ENCODE measurements around the gene ADAMTS2.

The ADAMTS2 gene

GRCh38 chr5:179152941-179153340, 192.3 kb downstream of the ADAMTS2 start:
- DNase-seq, result no peak

DNA sequence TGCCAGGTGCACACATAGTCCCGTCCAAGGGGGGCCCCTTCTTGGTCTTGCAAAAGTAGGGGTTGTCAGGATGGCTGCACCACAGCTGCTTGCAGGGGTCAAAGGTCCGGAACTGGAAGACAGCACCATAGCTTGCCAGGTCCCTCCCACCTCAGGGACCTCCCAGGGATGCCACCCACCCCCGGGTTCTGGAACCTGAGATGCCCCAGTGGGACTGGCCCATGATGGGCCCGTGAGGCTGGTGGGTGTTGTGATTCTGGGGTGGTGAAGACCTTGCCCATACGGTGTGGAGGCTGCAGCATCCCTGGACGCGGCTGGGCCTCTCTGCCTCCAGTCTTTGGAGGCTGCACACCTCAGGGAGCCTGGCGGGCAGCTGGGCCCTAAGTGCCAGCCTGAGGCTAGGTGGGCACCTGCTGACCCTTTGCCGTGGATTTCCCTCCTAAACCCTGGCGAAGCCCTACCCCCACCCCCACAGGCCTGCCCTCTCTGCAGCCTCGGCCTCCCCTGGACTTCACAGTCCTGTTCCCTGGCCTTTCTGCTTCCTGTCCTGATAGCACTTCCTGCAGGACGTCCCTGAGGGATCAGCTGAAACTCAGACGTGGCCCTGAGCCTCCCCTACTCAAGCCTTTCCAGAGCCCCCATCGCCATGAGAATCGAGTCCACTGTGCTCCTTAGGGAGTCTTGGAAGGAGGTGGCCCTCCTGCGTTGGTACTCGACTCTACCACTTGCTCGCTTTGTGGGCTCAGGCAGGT, 192.9 kb downstream of the ADAMTS2 start:
- no peak for DNase-seq

GRCh38 chr5:179151286-179152118, 193.8 kb downstream of the ADAMTS2 start:
- DNase-seq, result no peak

- DNase-seq, result no peak
Measured at GRCh38 chr5:179150011-179150410, 195.2 kb downstream of the ADAMTS2 start.

DNA sequence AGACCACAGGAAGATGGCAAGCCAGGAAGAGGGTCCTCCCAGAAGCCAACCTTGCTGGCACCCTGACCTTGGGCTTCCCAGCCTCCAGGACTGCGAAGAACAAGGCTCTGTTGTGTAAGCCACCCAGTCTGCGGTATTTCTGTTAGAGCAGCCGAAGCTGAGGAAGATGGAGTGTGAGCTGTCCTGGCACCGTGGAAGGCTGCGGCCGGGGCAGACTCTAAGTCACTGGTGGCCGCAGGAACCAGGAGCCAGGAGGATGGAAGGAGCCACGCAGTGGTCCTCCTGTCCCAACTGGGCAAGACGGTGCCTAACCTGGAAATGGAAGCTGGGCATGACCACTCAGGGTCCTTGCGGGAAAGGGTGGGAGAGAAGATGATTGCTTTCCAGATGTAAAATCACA, 196.0 kb downstream of the ADAMTS2 start:
- no peak for DNase-seq

DNA sequence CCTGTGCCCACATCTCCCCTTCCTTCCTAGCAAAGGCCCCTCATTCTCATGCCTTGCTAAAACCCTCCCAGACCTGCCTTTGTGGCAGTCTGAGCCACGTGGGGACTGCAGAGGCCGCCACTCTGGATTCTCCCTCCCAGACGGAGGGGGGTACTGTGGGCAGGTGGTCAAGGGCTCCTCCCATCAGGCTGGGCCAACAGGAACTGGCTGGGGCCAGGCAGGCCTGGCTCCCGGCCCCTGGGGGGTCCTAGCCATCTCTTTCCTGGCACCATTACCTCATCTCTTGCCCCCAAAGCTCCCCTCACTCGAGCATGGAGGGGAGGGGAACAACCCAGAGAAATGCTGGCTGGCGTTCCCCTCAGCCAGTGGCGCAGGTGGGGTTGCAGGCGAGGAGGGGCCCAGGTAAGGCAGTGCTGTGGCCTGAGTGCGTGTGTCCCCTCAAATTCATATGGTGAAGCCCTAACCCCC, 196.5 kb downstream of the ADAMTS2 start:
- no peak for DNase-seq

DNA sequence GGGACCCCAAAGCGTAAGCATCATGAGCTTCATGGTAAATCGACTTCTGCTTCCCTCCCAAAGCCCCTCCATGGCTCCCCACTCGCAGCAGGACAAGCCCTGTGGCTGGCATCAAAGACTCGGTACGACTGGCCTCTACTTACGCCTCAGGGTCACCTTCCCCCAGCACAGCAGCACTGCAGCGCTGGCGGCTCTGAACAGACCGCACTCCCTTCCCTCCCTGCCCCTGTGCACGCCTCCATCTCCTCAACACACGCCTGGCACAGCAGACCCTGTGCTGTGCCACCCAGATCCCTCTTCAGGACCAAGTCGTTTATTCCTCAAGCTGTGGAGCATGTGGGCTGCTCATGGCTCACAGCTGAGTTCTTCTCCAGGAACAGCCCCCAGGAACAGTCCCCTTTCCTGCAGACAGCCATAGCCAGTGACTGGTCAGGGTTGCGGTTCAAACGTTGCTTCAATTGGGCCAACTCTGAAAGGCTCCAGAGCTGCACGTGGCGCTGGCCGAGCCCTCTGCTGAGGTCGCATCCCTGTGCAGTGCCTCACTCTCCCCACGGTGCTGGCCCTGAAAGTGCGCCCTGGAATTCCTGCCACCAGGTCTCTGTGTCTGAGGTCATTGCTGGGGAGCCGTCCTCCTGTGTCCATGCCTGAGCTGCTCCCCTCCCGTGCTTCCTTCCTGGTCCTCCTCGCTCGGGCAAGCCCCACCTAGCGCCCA, 197.1 kb downstream of the ADAMTS2 start:
- no peak for DNase-seq

DNA sequence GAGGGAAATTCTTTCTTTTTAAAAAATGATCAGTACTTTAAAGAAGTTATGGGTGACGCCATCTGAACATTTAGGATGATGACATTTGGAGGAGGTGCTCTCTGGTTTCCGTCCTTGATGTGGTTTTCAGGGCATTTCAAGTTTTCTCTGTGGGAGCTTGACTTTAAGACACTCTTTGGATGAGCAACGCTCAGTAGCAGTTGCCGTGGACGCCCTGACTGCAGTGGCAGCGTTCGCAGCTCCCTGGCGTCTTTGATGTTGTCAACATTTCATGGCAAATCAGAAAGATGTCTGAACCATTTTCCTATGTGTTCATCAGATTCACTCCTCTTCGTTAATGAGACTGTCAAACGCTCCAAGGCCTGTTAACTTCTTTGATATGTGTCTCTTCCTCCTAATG, 199.0 kb downstream of the ADAMTS2 start:
- peak in 1 of 4 experiments; percentile 16 for DNase-seq

GRCh38 chr5:179143446-179143845, 201.8 kb downstream of the ADAMTS2 start:
- no peak for DNase-seq

GRCh38 chr5:179142434-179143198, 202.6 kb downstream of the ADAMTS2 start:
- no peak for DNase-seq

GRCh38 chr5:179141867-179142266, 203.4 kb downstream of the ADAMTS2 start:
- DNase-seq, result no peak

GRCh38 chr5:179140293-179140692, 205.0 kb downstream of the ADAMTS2 start:
- DNase-seq, result no peak

- no peak for DNase-seq
Measured at GRCh38 chr5:179139936-179140235, 205.4 kb downstream of the ADAMTS2 start.

DNA sequence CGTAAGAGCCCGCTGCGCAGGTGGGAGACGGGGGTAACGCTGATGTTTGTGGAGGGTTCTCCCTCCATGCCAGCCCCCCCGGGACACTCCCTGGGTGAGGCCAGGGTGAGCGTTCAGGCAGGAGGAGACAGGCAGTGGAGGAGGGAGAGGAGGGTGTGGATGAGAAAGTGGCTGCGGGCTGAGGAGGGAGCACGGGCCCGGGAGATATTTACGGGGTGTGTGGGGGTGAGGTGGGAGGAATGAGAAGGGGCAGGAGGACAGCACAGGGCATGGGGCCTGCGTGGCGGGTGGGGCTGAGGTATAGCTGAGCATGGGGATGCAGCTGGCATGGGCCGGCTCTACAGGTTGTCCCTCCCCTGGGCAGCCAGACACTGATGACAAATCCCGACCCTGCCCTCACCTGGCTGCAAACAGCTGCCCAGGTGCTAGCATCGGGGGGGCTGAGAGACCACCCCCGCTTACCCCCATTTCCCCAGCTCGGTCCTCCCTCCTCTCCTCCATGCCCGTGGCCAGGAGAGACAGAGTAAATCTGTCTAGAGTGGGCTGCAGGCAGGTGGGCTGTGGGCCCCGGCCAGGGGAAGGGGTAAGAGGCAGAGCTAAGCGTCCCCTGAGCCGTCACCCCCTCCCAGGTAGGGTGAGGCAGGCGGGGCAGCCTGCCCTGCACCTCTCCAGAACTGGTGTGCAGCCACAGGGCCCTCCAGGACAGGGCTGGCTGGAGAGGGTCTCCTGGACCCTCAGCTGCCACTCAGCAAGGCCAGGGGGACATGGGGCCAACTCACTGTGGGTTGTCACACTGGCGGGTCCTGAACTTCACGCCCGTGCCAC, 205.9 kb downstream of the ADAMTS2 start:
- no peak for DNase-seq

DNA sequence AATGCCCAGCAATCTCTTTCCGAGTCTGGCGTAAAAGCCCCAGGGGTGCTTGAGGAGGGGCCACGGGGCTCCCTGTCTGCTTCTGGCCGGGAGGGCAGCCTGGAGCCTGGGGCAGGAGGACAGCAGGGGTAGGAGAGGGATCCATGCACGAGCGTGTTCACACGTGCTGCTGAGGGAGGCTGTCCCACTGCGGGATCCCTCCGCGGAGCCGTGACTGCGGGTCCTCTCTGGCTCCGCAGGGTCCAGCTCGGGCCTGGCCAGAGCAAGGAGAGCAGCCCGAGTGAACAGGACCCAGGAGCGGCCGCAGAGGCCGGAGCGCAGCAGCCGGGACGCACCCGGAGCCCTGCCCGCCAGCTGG, 206.7 kb downstream of the ADAMTS2 start:
- DNase-seq, result no peak

DNA sequence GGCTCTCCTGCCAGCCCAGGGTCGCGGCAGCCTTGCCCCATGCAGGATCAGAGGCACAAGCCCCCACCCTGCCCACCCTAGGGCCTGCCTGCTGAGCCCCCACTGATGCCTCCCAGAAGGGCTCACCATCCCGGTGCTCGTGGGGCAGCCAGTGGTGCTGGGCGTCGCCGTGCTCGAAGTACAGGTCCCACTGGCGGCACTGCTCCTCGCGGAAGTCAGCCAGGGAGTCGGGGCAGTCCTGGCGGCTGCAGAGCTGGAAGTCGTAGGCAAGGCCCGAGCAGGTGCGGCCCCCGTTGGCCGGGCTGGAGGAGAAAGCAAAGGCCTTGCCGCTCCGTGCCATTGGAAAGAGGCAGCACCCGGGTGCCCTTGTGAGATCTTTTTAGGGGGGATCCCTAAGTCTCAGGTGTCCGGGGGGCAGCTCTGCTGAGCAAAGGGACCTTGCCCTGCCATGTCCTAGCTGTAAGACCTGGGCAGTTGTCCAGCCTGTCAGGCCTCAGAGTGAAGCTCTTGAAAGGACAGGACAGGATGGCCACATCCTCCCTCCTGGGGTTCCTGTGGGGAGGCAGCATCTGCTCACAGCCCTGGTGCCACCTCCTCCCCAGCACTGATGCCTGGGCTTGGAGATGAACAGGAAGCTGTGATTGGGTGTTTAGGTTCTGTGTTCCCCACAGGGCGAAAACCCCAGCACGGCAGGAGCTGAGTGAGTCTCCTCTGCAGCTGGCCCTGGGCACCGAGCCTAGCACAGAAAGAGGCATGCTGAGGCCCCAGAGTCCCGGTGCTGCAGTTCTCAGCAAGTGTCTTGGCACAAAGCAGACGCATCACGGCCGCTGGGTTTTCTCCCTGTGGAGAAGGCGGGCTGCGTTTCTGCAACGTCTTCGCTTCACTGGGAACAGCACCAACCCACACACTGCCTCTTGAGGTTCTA, 207.4 kb downstream of the ADAMTS2 start:
- no peak for DNase-seq

DNA sequence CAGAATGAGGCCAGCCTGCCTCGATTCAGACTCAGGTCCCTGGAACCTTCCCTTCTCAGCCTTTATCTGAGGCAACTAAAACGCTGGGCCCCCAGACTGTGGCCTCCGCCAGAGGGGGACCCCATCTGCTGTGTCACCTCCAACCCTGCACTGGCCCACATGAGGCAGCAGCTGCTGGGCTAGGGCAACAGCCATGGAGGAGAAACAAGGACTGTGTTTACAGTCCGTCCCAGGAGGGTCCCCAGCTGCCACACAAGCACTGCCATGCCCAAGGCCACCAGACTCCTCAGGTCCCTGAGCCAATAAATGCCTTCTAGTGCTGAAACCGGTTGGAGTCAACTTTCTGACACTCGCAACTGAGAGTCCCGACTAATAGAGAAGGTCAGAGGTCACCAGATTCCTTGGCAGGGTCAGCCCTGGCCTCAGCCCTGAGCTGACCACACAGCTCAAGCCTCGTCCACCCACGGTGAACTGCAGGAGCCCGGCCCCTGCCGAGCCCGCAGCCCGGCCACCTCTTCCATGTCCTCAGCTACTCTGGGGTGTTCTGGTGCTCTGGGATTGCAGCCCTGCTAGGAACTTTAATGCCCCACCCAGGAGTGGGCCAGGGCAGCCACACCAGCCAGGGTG, 208.1 kb downstream of the ADAMTS2 start:
- DNase-seq, result no peak

GRCh38 chr5:179135441-179136215, 209.6 kb downstream of the ADAMTS2 start:
- no peak for DNase-seq

- no peak for DNase-seq
Measured at GRCh38 chr5:179135006-179135405, 210.3 kb downstream of the ADAMTS2 start.

- no peak for DNase-seq
Measured at GRCh38 chr5:179134511-179134910, 210.8 kb downstream of the ADAMTS2 start.

Measured in activated naive CD4-positive, alpha-beta T cell (primary cell).